Ishikawa (cell line): ENCODE results near the gene FOXN3.

ENCODE experiments used
- CEBPB ChIP-seq: IDR thresholded peaks from 2 replicates; pipeline ENCODE4 v1.6.1; 2012
- CREB1 ChIP-seq: IDR thresholded peaks from 2 replicates; pipeline ENCODE4 v1.6.1; 2012; ENCODE audit warnings: low read depth
- EGR1 ChIP-seq: IDR thresholded peaks from 2 replicates; pipeline ENCODE4 v1.6.1; 2012
- EP300 ChIP-seq: IDR thresholded peaks from 2 replicates; pipeline ENCODE4 v1.6.1; 2012; ENCODE audit warnings: borderline replicate concordance
- FOXM1 ChIP-seq: IDR thresholded peaks from 2 replicates; pipeline ENCODE4 v1.6.1; 2012; ENCODE audit warnings: low read depth, borderline replicate concordance
- NFIC ChIP-seq: IDR thresholded peaks from 2 replicates; pipeline ENCODE4 v1.6.1; 2012
- RAD21 ChIP-seq: IDR thresholded peaks from 2 replicates; pipeline ENCODE4 v1.6.1; 2012; ENCODE audit warnings: low read depth
- TAF1 ChIP-seq: IDR thresholded peaks from 2 replicates; pipeline ENCODE4 v1.6.1; 2012; ENCODE audit warnings: low read depth, mild to moderate bottlenecking
- TCF12 ChIP-seq: IDR thresholded peaks from 2 replicates; pipeline ENCODE4 v1.6.1; 2012; ENCODE audit warnings: low read depth
- TEAD4 ChIP-seq: IDR thresholded peaks from 2 replicates; pipeline ENCODE4 v1.6.1; 2012
- YY1 ChIP-seq: IDR thresholded peaks from 2 replicates; pipeline ENCODE4 v1.6.1; 2012; ENCODE audit warnings: low read depth
- ZBTB7A ChIP-seq: IDR thresholded peaks from 2 replicates; pipeline ENCODE4 v1.6.1; 2012; ENCODE audit warnings: low read depth
- TF ChIP-seq, protein P1 (sequence below): IDR thresholded peaks from 2 replicates; pipeline ENCODE4 v1.6.1; 2012
- TF ChIP-seq, protein P2 (sequence below): IDR thresholded peaks from 2 replicates; pipeline ENCODE4 v1.6.1; 2012
- TF ChIP-seq, protein P3 (sequence below): IDR thresholded peaks from 2 replicates; pipeline ENCODE4 v1.6.1; 2012; ENCODE audit warnings: low read depth, mild to moderate bottlenecking

The FOXN3 gene

DNA sequence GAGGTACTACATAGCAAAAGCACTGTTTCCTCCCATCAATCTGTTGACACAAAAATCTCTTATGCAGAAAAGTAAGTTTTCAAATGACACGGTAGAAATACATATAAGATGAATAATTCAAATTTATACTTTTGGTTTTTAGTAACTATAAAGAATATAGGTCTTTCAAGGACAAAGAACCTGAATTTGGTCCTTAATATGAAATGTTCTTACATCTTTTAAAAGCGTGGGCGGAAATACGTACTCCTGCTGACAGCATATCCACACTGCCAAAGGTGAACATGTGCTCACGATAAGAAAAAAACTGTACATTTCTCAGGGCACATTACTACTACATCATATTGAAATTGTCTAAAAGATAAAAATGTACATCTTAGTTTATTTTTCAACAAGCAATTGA lies 127.6 kb downstream of the FOXN3 start:
- TF ChIP-seq CEBPB: no peak
- TF ChIP-seq EP300: no peak
- no peak for TF ChIP-seq TAF1
- TF ChIP-seq EGR1: no peak
- TF ChIP-seq, protein P1, sequence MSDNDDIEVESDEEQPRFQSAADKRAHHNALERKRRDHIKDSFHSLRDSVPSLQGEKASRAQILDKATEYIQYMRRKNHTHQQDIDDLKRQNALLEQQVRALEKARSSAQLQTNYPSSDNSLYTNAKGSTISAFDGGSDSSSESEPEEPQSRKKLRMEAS: no peak
- TF ChIP-seq YY1: no peak
- TF ChIP-seq RAD21: no peak
- no peak for TF ChIP-seq FOXM1
- no peak for TF ChIP-seq CREB1
- TF ChIP-seq, protein P2, sequence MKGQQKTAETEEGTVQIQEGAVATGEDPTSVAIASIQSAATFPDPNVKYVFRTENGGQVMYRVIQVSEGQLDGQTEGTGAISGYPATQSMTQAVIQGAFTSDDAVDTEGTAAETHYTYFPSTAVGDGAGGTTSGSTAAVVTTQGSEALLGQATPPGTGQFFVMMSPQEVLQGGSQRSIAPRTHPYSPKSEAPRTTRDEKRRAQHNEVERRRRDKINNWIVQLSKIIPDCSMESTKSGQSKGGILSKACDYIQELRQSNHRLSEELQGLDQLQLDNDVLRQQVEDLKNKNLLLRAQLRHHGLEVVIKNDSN: no peak
- no peak for TF ChIP-seq ZBTB7A
- TF ChIP-seq, protein P3, sequence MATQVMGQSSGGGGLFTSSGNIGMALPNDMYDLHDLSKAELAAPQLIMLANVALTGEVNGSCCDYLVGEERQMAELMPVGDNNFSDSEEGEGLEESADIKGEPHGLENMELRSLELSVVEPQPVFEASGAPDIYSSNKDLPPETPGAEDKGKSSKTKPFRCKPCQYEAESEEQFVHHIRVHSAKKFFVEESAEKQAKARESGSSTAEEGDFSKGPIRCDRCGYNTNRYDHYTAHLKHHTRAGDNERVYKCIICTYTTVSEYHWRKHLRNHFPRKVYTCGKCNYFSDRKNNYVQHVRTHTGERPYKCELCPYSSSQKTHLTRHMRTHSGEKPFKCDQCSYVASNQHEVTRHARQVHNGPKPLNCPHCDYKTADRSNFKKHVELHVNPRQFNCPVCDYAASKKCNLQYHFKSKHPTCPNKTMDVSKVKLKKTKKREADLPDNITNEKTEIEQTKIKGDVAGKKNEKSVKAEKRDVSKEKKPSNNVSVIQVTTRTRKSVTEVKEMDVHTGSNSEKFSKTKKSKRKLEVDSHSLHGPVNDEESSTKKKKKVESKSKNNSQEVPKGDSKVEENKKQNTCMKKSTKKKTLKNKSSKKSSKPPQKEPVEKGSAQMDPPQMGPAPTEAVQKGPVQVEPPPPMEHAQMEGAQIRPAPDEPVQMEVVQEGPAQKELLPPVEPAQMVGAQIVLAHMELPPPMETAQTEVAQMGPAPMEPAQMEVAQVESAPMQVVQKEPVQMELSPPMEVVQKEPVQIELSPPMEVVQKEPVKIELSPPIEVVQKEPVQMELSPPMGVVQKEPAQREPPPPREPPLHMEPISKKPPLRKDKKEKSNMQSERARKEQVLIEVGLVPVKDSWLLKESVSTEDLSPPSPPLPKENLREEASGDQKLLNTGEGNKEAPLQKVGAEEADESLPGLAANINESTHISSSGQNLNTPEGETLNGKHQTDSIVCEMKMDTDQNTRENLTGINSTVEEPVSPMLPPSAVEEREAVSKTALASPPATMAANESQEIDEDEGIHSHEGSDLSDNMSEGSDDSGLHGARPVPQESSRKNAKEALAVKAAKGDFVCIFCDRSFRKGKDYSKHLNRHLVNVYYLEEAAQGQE: no peak
- no peak for TF ChIP-seq TCF12
- no peak for TF ChIP-seq NFIC
- TF ChIP-seq TEAD4: no peak

DNA sequence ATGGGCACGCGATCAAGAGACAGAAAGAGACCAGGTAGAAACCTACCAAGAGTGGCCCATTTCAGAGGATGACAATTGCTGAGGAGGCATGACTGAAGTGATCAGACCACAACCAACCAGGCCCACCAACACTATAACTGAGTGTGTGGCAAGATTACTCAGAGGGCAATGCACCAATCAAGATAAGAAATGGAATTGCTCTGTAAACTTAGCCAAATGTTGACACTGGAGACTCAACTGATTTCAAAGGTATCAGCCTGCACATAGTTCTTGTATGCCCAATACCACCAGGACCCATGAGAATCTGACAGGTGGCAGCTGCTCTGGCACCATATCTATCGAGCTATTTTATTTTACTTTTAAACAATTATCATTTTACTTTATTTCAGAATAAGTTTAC lies 128.9 kb downstream of the FOXN3 start:
- TF ChIP-seq, protein P2: no peak
- no peak for TF ChIP-seq TCF12
- TF ChIP-seq ZBTB7A: no peak

DNA sequence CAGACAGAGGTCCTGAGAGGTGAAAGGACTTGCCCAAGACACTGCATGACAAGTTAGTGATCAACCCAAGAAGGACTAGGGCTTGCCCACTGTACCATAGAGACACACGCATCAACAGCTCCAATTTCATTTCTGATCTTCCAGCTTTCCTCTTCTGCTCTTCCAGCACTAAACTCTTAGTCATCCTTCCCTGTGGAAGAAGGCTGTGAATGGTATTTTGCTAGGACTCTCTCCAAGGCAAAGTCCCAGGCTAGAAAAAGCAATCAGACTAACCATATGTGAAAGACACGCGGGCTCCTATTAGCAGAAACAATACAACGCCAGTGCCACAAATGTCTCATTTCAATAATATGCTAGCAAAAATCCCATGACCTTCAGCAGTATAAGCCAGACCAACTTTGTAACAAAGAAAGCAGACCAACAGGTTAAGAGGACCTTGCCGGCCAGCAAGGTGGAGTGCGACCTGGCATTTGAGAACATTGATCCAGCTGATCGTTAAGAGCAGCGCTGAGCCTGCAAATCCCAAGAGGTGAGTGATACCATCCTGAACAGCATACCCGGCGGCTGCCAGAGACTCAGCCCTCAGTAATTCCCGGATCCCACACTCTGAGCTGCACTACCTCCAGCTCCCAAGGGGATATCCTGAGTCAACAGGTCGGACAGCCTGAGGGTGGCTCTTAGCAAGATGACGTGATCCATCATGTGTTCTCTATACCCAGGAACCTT lies 132.5 kb downstream of the FOXN3 start:
- TF ChIP-seq TAF1 (no peak), ZBTB7A (no peak), FOXM1 (no peak), TCF12 (no peak), YY1 (no peak), EP300 (no peak)
- TF ChIP-seq, protein P1: no peak
- TF ChIP-seq, protein P2: no peak
- TF ChIP-seq, protein P3: no peak

DNA sequence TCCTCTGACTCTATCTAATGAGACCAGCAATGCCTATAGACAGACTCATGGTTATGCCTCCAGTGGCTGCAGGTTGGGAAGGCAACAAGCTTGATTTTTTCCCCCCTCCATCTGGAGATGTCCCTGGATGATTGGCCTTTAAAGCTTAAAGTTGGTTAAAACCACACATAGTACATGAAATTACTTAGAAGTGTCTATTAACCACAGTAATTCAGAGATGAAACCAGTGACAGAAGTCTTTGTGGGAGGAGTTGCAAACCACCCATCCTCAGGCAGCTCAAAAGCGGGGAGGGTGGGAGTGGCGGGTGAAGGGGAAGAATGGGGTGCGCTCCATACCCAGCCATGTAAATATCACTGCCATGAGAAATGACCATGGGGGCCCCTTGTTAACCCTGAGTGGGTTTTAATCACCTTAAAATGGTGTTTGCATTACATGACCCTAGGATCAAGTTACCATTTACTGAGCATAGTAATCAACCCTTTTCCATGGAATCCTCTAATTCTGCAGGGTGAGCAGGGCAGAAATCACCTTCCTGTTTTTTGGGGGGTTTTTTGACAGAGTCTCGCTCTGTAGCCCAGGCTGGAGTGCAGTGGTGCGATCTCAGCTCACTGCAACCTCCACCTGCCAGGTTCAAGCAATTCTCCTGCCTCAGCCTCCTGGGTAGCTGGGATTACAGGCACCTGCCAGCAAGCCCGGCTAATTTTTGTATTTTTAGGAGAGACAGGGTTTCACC lies 133.5 kb downstream of the FOXN3 start:
- no peak for TF ChIP-seq CEBPB
- no peak for TF ChIP-seq FOXM1
- TF ChIP-seq TCF12: no peak
- TF ChIP-seq EGR1: no peak
- TF ChIP-seq YY1: no peak
- no peak for TF ChIP-seq RAD21
- TF ChIP-seq, protein P2: no peak
- no peak for TF ChIP-seq EP300
- no peak for TF ChIP-seq NFIC
- no peak for TF ChIP-seq CREB1
- TF ChIP-seq TAF1: no peak
- no peak for TF ChIP-seq TEAD4
- TF ChIP-seq, protein P3: no peak
- TF ChIP-seq, protein P1: no peak
- no peak for TF ChIP-seq ZBTB7A
